Measurements from ENCODE around the gene ZMYND8.
"Not testable (repeated sequence)": the region's sequence is repeated elsewhere in the genome, so short reads cannot be mapped to it uniquely, and the experiment has no call there.

ZMYND8 gene

DNA sequence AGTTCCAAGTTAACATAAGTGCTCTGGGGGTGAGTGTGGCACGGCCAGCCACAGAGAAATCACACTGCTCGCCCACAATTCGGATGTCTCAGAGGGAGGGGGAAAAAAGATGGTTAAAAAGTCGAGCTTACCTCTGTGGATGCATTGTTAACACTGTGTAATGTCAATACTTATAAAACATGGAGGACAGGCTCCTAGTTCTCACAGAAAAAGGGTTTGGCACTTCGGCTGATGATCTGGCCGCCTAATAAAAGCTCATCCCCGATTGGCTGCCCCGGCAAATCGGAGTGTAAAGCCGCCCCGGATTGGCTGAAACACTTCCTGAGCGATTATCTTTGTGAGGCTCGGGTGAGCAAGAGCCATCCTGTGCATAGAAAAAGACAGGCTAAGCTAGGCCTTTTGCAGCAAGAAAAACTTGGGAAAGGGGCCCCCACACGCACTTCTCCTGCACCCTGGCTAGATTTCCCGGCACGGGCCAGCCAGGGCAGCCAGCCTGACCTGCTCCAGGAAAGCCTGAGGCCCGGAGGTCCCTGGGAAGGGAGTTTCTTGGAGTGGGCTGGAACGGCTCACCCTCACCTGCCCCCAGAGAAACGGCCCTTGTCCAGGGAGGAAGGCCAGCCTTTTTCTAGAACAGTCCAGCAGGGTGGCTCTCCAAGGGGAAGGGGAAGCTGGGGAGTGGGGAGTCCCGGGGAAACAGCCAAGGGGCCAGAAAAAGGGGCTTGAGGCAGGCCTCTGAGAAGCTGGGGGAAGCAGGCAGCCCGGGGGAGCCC is at the start of gene ZMYND8:
TSS of gene ZMYND8 (minus strand) at position 174 of the 770 bp plus-strand sequence. CDS start at position 145, 29 bp downstream.
- DNase-seq (ENCODE audit: low spot score), result peak; percentile 84

DNA sequence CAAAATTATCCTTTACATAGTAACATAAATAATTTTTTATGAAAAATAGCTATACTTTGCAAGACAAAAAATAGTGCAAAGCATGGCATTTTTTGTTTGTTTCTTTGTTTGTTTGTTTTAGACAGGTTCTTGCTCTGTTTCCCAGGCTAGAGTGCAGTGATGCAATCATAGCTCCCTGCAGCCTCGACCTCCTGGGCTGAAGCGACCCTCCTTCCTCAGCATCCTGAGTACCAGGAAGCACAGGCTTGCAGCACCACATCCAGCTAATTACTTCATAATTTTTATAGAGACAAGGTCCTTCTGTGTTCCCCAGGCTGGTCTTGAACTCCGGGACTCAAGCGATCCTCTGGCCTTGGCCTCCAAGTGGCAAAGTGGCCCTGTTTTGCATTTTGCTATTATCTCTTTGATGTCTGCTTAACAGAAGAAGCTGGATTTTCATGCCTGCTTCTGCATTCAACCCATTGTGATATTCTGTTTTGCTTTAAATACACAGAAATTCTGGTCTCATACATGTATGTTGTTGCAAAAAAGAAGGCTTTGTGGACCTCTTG is 49.4 kb upstream of the ZMYND8 start:
- DNase-seq (ENCODE audit: low spot score), result no peak

DNA sequence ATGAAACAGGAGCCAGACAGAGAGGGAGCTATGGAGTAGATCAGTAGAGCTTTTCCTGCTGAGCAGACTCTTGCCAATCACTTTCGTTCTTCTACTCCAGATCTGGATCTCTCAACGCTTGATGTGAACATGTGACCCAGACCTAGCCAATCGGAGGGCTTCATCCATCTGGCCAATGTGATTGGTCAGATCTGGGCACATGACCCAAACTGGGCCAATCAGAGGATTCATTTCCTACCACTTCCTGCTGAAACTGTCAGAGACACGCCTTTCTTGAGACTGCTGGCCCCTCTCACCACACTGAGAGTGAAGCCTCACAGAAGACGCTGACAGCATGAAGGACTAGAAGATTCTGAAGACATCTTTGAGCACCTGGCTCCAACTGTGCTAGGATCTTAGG is 44.2 kb upstream of the ZMYND8 start:
- DNase-seq (ENCODE audit: low spot score), result peak; percentile 33

- no peak for DNase-seq (ENCODE audit: low spot score)
These were observed 41.3 kb upstream of the ZMYND8 start for GRCh38 chr20:47397652-47398301.

DNA sequence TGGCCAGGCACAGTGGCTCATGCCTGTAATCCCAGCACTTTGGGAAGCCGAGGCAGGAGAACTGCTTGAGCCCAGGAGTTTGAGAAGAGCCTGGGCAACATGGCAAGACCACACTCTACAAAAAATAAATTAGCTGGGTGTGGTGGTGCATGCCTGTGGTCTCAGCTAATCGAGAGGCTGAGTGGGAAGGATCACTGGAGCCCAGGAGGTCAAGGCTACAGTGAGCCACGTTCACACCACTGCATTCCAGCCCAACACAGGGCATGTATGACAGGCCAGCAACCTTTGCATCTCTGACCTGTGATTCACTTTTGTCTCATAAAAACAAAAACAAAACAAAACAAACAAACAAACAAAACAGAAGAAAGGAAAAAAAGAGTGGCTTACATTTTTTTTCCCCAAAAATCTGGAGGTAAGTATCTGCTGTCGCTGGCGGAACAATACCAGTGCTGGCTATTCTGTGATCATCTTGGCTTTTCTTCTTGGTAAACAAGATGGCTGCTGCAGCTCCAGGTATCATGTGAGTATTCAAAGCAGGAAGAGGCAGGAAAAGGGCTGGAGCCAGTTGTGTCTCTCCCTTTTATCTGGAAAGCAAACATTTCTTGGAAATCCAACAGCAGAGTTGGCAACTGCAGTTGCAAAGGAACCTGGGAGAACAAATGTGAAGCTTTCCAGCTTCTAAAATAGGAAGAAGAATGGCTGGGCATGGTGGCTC is 40.4 kb upstream of the ZMYND8 start:
- no peak for DNase-seq (ENCODE audit: low spot score)

DNA sequence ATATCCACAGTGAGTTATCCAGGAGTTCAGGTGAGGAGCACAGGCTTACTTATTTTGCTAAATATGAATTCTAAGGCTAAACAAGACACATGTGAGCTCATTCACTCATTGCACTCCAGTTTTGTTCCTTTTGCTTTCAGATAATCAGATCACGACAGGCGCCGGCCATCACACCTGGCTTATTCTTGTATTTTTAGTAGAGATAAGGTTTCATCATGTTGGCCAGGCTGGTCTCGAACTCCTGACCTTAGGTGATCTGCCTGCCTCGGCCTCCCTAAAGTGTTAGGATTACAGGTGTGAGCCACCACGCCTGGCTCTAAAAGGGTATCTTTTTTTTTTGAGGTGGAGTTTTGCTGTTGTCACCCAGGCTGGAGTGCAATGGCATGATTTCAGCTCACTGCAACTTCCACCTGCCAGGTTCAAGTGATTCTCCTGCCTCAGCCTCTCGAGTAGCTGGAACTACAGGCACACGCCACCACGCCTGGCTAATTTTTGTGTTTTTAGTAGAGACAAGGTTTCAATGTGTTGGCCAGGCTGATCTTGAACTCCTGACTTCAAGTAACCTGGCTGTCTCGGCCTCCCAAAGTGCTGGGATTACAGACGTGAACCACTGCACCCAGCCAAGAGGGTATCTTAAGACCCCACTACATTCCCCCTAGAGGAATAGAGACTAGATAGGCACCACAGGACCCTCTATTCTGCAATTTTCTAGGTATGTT is 37.5 kb upstream of the ZMYND8 start:
- DNase-seq (ENCODE audit: low spot score), result not testable (repeated sequence)

DNA sequence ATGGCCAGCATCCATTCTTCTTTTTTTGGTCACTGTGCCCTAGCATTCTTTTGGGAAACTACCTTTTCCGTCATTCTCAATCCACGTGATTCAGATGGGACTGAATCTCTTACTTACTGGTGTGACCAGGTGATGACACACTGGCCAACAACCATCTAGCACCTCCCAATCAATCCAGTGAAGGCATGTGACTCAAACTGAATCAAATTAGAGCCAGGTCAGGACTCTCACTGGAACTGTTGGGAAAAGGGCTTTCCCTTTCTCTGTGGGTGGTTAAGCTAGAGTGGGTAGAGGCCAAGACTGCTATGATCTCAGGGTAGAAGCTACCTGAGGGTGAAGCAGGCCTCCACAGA is 36.2 kb upstream of the ZMYND8 start:
- DNase-seq (ENCODE audit: low spot score), result no peak

- DNase-seq (ENCODE audit: low spot score), result peak; percentile 41
These were observed 35.7 kb upstream of the ZMYND8 start for GRCh38 chr20:47392015-47392720.

GRCh38 chr20:47391276-47392010 is 34.9 kb upstream of the ZMYND8 start:
- no peak for DNase-seq (ENCODE audit: low spot score)

DNA sequence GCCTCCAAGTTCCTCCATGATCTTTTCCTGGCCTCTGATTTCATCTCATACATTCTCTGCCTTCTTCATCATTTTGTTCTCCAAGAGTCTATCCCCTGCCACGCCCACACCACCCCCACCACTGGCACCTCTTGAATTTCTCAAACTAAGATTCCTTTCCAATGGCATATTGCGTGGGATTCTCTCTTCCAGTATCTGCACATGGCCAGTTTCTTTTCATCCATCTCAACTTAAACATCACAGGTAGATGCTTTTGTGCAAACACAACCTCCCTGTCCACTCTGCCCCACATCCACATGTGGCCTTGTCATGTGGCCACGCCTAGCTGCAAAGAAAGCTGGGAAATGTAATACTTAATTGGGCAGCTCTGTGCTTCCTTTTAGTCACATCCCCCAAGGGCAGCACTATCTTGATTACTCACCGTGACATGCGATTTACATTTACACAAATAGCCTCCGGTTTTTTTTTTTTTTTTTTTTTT is 33.4 kb upstream of the ZMYND8 start:
- DNase-seq (ENCODE audit: low spot score), result no peak

- DNase-seq (ENCODE audit: low spot score), result not testable (repeated sequence)
These were observed 29.5 kb upstream of the ZMYND8 start for GRCh38 chr20:47385968-47386367.

- DNase-seq (ENCODE audit: low spot score), result no peak
These were observed 26.4 kb upstream of the ZMYND8 start for GRCh38 chr20:47382746-47383415.

DNA sequence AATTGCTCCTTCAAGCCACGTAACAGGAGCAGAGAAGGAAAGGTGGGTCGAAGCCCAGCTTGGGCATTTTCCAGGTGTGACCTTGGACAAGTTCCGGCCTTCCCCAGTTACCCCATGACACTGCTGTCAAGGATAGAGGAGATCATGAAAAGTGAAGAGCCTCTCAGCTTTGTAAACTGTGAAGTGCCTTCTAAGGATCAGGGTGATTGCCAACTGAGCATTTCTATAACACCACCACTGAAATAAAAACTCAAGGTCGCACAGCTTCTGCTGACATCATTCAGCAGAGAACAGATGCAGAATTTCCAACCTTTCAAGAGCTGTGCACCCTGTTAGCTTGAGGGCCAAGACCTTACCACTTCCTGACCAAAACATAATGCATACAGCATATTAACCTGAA is 24.0 kb upstream of the ZMYND8 start:
- DNase-seq (ENCODE audit: low spot score), result no peak

GRCh38 chr20:47379433-47380150 is 23.1 kb upstream of the ZMYND8 start:
- DNase-seq (ENCODE audit: low spot score), result no peak

GRCh38 chr20:47377122-47377722 is 20.7 kb upstream of the ZMYND8 start:
- DNase-seq (ENCODE audit: low spot score), result no peak

DNA sequence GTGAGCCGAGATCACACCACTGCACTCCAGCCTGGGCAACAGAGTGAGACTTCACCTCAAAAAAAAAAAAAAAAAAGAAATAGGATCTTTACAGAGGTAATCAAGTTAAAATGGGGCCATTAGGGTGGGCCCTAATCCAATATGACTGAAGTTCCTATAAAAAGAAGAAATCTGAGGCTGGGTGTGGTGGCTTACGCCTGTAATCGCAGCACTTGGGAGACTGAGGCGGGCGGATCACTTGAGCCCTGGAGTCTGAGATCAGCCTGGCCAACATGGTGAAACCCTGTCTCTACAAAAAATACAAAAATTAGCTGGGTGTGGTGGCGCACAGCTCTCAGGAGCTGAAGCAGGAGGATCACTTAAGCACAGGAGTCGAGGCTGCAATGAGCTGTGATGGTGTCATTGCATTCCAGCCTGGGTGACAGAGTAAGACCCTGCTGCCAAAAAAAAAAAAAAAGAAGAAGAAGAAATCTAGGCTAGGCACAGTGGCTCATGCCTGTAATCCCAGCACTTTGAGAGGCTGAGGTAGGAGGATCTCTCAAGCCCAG is 19.7 kb upstream of the ZMYND8 start:
- DNase-seq (ENCODE audit: low spot score), result not testable (repeated sequence)

DNA sequence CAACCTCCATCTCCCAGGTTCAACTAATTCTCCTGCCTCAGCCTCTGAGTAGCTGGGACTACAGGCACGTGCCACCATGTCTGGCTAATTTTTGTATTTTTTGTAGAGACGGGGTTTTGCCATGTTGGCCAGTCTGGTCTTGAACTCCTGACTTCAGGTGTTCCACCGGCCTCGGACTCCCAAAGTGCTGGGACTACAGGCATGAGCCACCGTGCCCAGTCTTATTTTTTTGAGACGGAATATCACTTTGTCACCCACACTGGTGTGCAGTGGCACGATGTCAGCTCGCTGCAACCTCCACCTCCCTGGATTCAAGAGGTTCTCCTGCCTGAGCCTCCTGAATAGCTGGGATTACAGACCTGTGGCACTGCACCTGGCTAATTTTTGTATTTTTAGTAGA is 17.6 kb upstream of the ZMYND8 start:
- not testable (repeated sequence) for DNase-seq (ENCODE audit: low spot score)

DNA sequence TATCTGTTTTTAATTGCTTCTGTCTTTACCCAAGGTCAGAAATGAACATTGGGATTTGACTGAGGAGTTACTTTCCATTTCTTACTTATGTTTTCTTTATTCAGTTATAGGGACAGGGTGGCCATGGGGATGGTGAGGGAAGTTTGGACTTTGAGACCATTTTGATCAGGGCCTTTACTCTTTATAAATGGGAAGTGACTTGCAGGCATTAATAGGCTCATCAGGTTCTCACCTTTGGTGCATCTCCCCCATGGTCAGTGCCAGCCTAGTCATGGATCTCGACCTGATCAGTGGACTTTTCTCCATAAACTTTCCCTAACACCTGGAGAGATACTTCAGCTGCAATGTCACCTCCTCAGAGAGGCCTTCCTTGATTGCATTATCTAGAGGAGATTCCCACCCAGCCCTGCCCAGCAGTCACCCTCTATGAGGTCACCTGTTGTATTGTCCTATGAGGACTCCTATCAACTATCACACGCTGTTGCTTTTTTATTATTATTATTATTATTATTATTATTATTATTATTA is 16.8 kb upstream of the ZMYND8 start:
- DNase-seq (ENCODE audit: low spot score), result no peak

Measured in iPS-NIHi11 (cell line).